ENCODE data around the gene PCDH9.

Gene PCDH9

DNA sequence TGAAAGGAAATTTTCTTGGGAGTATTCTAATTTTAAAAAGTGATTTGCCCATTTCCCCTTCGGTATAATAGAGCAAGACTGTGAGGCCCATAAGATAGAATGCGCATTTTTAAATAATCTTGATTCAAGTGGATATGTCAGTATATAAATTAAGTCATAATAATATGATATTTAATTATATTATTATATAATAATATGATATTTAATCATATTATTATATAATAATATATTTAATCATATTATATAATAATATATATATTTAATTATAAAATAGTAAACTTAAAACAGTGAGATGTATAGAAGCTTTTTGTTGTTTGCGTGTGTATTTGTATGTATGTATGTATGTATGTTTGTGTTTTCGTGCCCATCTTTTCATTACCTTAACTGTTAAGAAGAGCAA lies 682.5 kb downstream of the PCDH9 start:
- no peak for DNase-seq

DNA sequence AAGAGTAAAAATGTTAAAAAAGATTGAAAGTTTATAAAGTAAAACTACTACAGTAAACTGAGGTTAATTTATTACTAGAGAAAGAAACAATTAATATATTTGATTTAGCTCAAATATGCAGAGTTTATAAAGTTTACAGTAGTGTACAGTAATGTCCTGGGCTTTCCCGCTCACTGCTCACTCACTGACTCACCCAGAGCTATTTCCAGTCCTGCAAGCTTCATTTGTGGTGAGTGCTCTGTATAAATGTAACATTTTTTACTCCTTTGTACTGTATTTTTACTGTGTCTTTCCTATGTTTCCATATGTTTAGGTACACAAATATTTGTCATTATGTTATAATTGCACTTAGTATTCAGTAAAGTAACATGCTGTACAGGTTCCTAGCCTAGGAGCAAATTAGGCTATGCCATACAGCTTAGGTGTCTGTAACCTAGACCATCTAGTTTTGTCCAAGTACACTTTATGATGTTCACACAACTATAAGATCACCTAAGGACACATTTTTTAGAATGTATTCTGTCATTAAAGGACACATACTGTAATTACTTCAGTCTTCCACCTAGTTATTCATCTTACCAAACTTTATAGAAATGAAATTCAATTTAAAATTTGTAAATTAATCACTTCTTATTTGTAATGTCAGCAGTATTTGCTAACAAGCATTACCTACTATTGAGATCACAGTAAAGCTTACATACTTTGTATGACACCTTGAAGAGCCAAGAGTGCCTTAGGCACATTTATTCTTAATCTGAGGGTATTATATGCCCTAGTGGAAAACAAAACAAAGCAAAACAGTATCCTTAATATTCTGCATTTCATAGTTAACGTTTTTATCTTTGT lies 683.4 kb downstream of the PCDH9 start:
- no peak for DNase-seq

DNA sequence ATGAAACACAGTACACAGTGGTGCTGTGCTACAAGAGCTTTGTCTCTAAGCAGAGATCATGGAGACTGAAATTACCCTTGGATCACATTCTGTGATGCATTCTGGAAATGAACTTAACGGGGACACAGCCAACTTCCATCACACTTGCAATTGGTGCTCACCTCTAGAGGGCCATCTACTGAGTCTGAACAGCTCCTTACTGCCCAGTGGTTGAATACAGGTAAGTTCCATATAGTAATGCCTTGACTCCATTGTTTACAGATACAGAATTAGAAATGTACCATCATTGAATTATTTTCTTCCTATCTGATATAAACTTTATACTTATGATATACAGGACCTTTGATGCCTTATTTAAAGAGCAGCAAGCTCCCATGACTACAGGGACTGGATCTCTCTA lies 686.4 kb downstream of the PCDH9 start:
- DNase-seq: no peak

DNA sequence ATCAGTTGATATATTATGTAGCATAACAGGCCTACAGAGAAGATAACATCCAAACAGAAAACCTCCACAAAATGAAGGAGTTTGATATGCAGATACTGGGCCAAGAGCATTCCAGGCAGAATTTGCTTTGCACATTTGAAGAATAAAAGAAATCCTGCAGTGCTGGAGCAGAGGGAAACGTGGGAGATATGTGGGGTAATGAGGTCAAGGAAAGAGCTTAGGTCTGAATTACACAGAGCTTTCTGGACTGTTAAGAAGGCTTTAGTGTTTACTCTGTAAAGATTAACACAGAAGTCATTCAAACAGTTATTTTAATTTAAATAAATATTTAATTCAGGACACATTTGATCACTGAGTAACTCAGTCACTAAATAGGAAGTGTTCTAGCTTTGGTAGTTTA lies 692.7 kb downstream of the PCDH9 start:
- DNase-seq: no peak

DNA sequence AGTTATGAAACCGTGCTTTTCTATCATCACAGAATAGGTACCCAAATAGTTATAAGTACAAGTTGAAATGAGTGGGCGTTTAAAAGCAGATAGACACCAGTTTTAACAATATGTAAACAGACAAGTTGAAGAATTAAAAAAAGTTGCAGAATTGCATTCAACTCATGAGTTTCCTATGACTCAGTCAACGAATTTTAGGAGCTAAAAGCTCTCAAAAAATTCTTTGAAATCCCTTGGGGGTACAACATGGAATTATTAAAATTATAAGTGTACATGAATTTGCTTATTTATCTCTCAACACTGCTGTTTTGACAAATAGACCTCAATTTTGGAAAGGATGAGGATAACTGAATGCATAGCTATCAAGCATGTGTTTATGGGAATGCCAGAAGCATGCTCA lies 693.4 kb downstream of the PCDH9 start:
- no peak for DNase-seq

DNA sequence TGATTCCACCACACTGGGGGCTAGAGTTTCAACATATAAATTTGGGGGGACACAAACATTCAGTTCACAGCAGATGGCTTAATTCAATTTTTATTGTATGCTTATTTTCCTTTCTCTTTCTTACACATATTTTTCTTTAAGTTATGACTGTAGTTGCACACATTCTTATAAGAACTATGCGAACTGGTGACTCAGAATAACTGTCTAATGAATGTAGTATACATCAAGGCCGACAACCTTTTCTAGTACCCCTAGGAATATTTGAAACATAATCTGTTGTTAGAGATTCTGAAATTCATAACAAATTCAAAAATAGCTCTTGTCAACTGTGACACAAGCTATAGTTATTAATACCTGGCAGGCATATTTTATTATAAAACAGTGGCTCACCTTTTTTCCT lies 695.6 kb downstream of the PCDH9 start:
- no peak for DNase-seq

DNA sequence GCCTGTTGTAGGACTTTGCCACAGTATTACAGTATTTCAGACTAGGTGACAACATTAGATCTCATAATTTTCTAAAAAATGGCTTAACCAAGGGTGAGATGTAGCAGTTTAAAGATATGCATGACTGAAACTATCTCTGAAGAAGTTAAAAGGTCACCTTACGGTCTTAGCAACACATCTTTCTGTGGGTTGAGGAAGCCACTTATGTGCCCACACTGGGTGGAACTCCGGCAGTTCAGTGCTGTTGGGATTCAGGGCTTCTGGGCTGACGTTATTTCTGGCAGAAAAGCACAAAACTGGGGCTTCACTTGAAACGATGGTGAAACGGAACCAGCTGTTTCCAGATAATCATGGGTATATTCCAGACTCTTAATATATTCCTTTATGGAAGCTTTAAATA lies 697.3 kb downstream of the PCDH9 start:
- DNase-seq: no peak

DNA sequence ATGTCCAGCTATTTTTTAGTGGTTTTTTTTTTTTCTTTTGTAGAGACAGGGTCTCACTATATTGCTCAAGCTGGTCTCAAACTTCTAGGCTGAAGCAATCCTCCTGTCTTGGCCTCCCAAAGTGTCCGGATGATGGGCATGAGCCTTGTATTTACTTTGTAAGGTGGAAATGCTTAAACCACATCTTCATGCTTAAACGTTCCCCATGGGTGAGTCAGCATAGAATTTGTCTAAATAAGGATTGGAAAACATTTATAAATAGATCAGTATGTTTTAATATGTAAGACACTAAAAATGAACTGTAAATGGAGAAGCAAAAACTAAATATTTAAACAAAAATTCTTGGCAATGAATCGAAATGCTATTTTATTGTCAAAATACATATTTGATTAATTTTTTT lies 698.0 kb downstream of the PCDH9 start:
- no peak for DNase-seq

DNA sequence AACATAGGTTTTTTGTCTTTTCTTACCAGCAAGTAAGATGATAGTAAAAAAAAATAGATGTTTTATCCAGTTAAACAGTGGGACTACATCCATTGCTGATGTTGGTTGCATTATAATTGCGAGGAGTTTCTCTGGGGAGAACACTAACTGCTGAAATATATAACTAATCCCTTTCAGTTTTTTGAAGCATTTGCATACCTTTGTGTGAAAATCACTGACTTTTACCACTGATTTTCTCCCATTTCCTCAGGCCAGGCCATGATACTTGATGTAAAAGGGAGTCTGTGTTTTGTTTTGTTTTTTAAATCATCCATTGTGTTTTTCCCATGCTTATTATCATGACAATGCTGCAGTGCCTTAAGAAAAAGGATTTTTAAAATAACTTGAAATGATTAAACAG lies 699.5 kb downstream of the PCDH9 start:
- no peak for DNase-seq

DNA sequence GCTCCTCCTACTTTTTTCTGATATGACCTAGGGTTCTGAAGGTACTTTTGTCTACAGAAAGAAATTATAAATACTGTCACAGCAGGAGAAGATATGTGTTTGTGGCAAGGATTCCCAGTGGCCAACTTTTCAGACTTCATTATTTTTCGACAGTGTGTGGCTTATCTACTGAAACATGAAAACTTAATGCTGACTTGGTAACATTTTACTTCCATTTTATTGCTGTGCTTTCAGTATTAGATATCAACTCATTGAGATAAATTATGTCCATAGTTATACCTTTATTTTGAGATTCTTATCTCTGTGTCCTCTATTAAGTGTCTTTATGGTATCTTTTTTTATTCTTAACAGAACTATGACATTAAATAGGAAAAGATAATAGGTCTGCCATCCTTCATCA lies 700.0 kb downstream of the PCDH9 start:
- DNase-seq: no peak

DNA sequence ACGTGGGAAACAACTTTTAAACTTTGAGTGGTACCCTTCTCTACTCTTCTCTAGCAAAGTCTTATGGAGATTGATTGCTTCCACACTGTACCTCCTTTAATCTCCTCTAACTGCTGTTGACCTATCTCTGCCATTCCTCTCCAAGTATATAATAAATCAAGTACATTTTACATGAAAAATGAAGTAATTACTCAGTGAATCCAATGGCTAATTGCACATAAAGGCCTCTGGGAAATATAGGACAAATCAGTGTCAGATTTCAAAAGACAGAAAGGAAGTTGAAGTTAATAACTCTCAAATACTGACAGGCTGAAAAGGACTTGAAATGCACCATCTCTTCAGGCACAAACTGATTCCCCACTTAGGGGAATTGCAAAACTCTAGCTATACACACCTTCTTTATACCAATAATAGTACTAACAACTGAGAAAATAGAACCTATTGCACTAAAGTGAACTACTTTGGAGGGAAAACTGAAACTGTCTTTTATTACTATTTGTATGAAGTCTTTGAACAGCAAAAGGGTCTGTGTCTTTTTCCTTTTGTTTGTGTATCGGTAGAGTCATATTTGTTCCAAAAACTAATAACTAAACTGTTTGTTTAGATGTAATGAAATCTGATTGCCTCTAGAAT lies 701.1 kb downstream of the PCDH9 start:
- no peak for DNase-seq

DNA sequence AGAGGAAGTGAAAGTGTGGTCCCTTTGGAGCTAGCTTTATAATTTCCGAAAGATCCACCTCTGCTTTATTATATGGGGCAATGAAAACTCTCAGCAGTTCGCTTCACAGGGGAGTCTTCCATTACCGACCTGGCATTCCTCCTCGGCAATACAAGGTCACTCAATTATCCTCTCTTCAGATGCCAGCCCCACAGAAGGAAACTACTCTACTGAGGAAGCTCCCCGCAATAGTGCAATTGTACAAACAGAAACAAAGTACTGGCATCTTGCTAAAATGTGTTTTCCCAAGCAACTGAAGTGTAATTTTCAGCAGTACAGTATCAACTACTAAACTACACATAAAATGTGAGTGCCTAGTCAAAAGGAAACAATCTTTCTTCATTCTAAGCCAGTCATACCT lies 702.0 kb downstream of the PCDH9 start:
- no peak for DNase-seq

DNA sequence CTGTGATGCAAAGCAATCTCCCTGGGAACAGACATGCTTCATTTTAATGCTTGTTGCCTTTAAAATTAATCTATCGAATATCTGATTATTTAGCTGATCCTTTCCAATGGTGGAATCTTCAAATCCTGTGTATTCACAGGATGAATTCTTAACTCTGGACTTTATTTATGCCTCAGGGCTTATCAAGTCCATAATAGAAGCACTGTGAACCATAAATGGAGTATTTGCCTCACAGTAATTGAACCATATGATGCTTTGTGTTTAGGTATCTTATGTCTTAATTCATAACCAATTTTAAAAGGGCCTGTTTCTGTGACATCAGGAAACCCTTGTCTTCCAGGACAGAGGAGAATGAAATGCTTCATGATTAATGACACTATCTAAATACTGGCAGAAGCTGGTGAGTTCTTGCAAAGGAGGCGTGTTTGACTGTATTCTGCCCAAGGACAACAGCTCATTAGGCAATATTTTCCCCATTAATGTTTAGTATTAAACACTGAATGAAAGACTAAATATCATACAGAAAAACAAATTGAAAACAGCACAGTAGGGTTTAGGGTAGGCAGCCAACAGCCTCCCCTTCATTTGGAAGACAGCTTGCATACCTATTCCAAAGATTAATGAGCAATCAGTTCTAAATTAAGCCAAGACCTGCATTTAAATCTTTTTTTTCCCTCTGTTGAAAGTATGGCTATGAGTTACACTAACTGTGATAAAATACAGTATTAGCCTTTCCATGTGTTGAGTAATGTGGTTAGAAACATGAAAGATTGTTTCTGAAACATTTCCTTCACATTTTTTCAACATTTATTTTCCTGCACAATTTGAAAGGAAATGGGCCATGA lies 709.4 kb downstream of the PCDH9 start:
- no peak for DNase-seq

DNA sequence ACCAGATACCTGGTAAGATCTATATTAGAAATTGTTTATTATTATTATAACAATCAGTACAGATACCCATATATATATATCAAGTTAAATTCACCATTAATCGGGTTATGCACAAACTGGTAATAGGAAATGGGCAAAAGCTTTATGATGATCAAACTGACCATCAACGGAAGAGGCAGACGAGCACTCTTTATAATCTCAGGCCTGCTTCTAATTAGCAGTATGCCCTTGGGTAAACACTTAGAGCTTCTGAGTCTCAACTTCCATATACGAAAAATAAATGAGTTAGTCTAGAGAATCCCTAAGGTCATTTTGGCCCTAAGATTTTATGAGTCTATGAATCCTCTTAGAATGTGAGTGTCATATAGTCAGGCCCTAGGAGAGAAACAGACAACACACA lies 710.9 kb downstream of the PCDH9 start:
- DNase-seq: no peak

DNA sequence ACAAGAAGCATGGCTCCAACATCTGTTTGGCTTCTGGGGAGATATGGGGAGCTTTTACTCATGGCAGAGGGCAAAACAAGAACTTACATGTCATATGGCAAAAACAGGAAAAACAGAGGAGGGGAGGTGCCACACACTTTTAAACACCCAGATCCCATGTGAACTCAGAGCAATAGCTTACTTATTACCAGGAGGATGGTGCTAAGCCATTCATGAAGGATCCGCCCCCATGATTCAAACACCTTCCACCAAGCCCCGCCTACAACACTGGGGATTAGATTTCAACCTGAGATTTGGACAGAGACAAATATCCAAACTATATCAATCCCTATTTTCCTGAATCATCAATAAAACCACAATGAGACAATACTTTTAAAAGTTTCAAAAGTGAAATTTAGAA lies 712.1 kb downstream of the PCDH9 start:
- no peak for DNase-seq

DNA sequence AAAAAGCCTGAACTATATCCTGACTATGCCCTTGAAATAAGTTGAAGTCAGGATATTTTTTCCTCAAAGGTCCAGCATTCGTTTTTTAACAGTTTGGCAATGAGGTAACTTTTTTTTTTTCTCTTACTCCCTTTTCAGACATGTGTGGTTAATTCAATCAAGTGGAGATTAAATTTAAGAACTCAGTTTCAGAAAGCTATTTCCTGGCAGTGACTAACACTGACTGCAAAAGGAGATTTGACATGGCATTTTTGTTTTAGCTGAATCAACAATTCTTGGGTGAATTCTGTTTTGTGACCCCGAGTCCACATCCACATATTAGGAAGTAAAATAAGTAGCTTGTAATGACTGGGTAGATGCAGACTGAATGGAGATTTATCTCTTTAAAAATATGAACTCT lies 716.4 kb downstream of the PCDH9 start:
- no peak for DNase-seq

DNA sequence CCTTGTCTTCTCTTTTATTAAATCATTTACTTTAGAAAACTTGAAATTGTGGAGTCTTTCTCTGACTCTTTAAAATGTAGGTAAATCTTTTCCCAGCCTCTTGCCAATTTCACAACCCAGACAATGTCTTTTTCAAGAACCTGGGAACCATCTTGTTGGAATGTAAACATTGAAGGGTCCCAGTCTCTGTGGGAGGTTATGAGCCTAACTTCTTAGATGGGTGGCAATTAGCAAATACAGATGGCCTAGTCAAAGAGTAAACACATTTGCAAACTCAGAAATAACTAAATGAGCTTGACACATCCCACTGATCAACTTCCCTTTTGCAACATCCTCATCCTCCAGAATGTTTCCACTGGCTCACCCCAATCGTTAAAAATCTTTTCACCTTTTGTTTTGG lies 721.0 kb downstream of the PCDH9 start:
- no peak for DNase-seq

DNA sequence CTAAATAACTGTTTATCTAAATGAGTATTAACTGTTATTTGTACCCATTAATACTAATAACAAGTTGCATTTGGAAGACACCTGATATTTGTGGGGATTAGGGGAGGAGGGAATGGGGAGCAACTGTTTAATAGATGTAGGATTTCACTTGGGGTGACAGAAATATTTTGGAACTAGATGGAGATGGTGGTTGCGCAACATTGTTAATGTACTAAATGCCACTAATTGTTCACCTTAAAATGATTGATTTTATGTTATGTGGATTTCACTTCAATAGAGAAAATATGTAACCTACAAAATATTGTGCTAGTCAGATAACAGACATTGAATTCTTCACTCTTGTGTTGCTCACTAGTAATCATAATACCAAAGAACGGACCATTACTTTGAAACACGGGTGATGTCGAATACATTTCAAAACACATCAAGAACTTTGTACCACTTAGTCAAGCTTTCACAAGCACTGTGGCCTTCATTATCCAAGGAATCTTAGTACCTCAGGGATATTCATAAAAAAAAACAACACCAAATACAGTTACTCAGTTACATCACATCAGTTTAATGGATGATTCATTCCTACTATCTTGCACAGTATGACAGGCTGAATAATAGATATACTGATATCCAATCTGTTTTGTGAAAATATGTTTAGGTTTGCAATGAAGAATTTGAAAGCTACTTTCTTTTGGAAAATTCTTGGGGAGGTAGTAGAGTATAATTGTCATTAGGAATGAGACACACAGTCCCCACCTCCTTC lies 721.8 kb downstream of the PCDH9 start:
- no peak for DNase-seq

DNA sequence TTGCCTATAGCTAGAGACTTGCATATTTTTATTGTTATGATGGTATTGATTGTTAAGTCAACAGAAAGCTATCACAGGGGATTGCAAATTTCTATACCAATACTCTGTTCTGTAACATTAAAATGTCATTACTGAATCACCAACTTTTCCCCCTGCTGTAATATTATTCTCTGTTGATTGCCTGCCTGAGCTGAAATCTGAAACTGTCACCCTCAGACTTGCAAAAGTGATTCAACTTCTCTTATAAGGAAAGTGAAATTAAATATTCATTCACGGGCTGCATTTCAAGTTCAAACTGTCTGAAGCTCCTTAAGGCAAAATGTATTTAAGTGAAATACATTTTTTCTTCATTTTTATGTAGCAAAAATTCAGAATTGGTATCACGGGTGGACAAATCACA lies 723.2 kb downstream of the PCDH9 start:
- DNase-seq: no peak

DNA sequence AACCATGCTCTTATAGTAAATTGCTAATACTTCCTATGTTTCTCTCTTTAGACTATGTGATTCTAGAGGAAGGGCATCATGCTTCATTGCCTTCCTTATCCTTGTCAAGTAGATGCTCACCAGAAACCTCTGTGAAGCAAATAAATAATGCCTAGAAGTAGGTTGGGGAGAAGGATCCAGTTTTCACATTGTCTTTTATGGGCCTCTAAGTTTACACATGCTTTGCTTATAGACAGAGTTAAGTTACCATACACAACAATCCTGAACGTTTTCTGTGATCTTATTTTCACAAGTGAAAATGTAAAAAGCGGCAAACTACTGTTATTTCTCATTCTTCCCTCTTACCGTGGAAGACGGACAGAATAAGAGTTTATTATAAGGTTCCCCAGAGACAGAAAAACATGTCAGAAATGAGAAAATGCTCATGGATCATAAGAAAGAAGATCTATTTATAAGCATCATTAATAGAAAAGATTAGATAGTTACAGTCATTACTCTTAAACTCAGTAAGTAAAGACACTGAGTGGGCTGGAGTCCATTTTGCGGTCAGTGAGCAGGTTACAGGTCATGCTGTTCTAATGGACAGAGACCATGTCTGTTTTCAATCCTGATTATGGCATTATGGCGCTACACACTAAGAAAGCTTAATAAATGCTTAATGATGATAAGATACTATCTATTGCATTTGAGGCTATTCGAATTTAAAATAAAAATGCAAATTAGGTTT lies 723.9 kb downstream of the PCDH9 start:
- no peak for DNase-seq

DNA sequence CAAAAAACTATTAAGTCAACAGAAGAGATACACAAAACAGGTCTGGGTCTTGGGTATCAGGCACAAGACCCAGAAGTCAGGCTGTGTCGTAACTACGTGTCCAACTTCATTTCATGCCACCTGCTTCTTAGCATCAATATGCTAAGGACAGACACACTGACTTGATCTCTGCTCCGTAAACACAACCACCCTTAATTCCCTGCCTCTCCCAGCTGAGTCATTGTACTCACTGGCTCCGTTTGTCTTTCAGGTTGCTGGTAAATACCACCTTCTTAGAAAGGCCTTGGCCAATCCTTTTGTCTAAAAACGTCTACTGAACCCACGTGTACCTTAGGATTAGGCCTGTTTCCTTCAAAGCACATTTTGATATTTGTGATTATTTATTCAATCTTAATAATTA lies 726.2 kb downstream of the PCDH9 start:
- no peak for DNase-seq

DNA sequence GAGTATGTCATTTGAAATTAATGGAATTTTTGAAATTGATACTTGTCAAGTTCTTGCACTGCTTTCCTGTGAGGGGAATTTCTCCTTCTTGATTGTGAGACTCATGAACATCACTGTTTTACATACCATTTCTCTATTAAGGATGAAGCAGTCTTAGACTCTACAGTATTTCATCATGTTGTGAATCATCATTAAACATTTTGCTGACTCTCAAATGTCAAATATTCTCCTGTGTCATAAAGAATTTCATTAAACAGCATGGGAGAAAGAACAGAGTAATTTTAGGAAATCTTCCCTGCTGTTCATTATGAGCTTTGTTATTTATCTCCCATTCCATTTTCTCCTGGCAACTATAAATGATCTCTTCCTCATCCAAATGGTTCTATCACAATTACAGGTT lies 729.0 kb downstream of the PCDH9 start:
- DNase-seq: no peak
